Activated CD4-positive, alpha-beta T cell treated with anti-CD3 and anti-CD28 coated beads, Interleukin-10, Interleukin-2, amounts not matched to agents 100 ng/mL and 50 ng/mL, durations not matched to agents 16 hours and 8 hours (primary cell): Measurements from ENCODE around the gene GPC5.

Experiments used
- DNase-seq: peaks from one replicate; pipeline ENCODE4 v3.0.0-alpha.2; 2020

Gene GPC5

GRCh38 chr13:92313382-92313781 lies 915.0 kb downstream of the GPC5 start:
- no peak for DNase-seq

- peak; percentile 2 for DNase-seq
Measured at GRCh38 chr13:92315265-92315664, 916.8 kb downstream of the GPC5 start.

GRCh38 chr13:92316030-92316429 lies 917.6 kb downstream of the GPC5 start:
- no peak for DNase-seq

DNA sequence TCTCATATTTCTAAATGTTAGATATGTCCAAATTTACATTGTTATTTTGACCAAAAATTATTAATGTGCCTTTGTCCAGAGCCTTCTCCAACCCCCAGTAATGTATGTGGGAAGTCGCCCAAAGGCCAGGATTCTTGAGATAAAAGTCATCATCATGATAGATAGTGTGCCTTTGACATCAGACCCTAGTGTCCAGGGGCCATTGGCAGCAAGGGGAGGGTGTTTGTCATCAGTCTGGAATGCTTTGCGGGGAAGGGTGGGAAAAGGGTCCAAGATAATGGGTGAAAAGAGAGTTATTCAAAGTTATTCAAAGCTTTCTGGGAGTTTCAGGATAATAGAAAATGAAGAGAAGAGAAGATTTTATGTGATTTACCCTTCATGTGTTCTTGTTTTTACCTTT lies 918.6 kb downstream of the GPC5 start:
- no peak for DNase-seq

DNA sequence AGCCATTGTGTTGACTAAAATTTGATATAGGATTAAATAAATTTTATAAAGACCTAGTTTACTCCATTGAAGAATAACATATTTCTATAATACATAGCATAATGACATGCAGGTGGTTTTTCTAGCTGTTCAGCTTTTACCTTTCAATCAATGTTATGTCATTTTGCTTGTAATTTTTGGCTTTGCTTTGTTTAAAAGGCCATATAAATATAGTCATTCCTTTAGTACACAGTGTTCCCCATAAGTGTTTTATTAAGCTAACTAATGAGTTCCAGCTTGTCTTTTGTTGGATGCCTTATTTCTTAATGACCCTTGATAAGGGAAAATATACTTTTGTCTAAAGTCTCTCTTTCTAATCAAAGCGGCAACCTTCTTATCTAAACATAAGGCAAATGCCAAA lies 921.9 kb downstream of the GPC5 start:
- DNase-seq: no peak

DNA sequence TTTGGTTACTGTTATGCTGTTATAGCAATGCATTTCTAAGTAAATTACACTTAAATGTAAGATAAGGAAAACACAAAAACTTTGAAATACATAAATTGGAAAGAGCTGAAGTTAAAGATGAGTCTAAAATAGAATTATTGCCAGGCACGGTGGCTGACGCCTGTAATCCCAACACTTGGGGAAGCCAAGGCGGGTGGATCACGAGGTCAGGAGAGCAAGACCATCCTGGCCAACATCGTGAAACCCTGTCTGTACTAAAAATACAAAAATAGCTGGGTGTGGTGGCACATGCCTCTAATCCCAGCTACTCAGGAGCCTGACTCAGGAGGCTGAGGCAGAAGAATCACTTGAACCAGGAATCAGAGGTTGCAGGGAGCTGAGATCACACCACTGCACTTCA lies 922.8 kb downstream of the GPC5 start:
- DNase-seq: no peak

GRCh38 chr13:92345627-92346026 lies 947.2 kb downstream of the GPC5 start:
- no peak for DNase-seq

- no peak for DNase-seq
Measured at GRCh38 chr13:92346046-92346445, 947.6 kb downstream of the GPC5 start.

- no peak for DNase-seq
Measured at GRCh38 chr13:92354583-92354982, 956.2 kb downstream of the GPC5 start.

- DNase-seq: no peak
Measured at GRCh38 chr13:92355213-92355612, 956.8 kb downstream of the GPC5 start.

- DNase-seq: no peak
Measured at GRCh38 chr13:92362717-92363116, 964.3 kb downstream of the GPC5 start.

GRCh38 chr13:92365904-92366303 lies 967.5 kb downstream of the GPC5 start:
- no peak for DNase-seq

- DNase-seq: no peak
Measured at GRCh38 chr13:92377396-92377795, 979.0 kb downstream of the GPC5 start.

DNA sequence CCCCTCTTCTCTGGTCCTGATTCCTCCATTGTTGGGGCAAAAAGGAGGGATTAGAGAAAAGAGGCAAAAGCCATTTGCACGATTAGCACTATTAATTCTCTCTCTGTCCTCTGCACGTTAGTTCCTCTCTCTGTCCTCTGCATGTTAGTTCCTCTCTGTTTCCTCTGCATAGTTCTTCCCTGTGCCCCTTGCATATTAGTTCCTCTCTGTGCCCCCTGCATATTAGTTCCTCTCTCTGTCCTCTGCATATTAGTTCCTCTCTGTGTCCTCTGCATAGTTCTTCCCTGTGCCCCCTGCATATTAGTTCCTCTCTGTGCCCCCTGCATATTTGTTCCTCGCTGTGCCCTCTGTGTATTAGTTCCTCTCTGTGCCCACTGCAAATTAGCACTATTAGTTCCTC lies 981.0 kb downstream of the GPC5 start:
- no peak for DNase-seq

GRCh38 chr13:92384410-92384809 lies 986.0 kb downstream of the GPC5 start:
- no peak for DNase-seq

DNA sequence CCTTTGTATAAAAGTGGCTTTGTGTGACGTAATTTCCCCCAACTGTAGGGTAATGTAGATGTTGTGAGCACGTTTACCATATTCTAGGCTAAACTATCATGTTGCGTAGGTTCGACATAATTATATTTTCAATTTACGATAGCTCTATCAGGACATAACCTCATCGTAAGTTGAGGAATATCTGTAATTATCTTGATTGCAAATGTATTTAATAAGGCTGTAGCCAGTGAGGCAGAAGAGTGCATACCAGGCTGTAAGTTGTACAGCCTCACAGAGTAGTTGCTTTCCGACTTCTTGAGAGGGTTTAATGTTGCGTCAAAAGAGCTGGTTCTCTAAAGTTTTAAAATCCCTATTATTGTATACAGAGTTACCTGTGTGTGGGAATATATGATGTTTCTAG lies 988.8 kb downstream of the GPC5 start:
- no peak for DNase-seq

- DNase-seq: no peak
Measured at GRCh38 chr13:92390217-92390616, 991.8 kb downstream of the GPC5 start.

DNA sequence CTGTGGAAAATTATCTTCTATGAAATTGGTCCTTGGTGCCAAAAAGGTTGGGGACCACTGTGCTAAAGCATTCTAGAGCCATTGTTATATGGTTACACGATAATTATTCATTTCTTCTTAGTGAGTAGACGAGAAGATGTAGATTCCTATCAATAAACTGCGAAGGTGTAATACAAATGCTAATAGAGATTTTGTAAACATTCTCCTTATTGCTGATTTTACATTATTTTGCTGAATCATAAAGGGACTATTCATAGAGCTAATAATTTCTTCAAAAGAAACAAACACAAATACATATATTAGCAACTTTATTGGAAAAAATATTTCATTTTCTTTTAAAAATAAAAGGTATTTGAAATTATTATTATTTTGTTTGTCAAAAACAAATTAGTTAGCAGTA lies 1005.2 kb downstream of the GPC5 start:
- DNase-seq: no peak

GRCh38 chr13:92407858-92408257 lies 1009.4 kb downstream of the GPC5 start:
- no peak for DNase-seq

DNA sequence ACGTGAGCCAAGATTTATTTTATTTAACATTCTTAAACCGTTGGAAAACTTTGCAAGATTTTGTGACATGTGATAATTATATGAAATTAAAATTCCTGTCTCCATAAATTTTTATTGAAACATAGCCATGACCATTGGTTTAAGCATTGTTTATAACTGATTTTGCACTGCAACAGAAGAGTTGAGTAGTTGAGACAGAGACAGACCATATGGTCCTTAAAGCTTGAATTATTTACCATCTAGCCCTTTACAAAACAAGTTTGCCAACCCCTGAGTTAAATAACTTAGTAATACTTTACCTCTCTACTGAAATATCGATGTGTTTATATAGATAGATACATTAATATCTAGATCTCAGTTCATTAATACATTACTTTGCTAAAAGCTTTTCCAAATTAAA lies 1014.1 kb downstream of the GPC5 start:
- DNase-seq: no peak

DNA sequence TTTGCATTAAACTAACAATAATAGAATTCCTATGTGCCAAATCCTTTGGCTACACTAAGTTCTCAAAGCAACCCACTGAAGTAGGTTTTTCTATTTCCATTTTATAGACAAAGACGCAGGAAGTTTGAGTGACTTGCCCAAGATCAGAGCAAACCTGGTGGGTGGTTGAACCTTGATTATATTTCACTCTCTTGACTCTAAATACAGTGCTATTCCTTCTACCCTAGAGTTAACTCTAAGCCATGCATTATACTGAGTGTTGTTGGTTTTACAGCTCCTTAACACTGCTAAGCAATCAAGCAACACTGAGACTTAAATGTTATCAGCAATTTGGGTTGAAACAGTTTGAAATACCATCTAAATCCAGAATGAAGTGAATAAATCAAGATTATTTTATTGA lies 1014.6 kb downstream of the GPC5 start:
- no peak for DNase-seq

DNA sequence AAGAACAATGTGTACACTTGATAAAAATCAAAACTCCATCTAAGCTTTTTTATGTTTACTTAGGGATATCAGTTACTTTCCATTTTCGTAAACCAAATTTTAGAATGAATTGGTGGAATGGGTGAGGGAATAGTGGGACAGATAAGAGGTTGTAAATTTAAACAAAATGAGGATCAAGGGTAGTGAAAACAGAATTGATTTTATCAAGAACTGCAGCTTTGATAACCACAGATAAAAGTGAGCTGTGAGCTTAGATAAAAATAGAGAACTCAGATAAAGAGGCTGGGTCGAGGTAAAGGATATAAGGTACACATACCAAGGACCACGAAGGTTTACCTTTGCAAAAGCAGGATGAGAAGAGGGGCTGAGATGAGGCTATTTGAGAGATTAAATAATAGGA lies 1015.0 kb downstream of the GPC5 start:
- DNase-seq: no peak

GRCh38 chr13:92414851-92415250 lies 1016.4 kb downstream of the GPC5 start:
- no peak for DNase-seq

DNA sequence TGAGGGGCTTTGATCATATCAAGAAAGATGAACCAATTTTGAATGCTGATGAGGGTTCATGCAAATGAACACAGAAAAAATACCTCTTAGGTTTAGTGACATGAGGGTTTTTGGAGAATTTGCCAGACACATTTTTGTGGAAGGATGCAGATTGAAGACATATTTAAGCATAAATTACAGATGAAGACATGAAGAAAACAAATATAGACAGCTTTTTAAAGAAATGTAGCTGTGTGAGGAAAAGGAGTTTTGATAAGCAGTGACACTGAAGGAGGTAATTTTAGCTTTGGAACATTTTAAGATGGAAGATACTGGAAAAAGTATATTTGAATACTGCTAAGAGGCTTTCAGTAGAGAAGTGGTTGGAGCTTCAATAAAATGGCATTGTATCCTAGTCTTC lies 1017.4 kb downstream of the GPC5 start:
- no peak for DNase-seq

DNA sequence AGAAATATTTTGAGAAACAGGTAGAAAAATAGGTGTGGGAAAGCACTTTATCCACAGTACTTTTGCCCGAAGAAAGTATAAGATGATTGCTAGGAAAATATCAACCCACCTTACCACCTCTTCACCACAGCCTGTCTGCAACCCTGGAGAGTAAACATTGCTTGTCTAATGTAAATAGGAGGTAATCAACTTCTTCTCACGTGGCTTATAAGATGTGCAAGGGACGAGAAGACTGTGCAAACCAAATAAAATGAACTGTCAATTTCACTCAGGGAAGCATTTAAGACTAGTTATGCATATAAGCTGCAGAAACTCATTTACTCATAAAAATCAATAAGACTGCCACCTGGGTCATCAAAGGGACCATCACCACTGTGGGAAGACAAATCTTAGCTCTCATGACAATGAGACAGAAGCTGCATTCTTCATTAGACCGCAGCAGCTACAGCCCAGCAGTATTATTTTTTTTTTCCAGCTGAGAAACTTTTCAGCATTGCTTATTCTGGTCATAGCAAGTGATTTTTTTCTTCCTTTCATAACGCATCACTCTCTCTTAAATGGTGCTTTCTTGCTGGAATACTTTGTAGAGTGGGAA lies 1020.5 kb downstream of the GPC5 start:
- no peak for DNase-seq

GRCh38 chr13:92429231-92429630 lies 1030.8 kb downstream of the GPC5 start:
- DNase-seq: no peak
